BLaER1 (cell line): ENCODE measurements around the gene GIMAP4.
A peak's percentile ranks its signal among the peaks of the same experiment; 100 is the strongest.
"Not testable (repeated sequence)": the region's sequence is repeated elsewhere in the genome, so short reads cannot be mapped to it uniquely, and the experiment has no call there.

Experiments
- H3K27ac ChIP-seq: shearing (Covaris generic); formaldehyde crosslinking; 2 replicates; pipeline ENCODE4 v1.8.1; 2022
- H3K27me3 ChIP-seq: shearing (Covaris generic); formaldehyde crosslinking; 2 replicates; pipeline ENCODE4 v1.8.1; 2022
- H3K36me3 ChIP-seq: shearing (Covaris generic); formaldehyde crosslinking; 2 replicates; pipeline ENCODE4 v1.8.1; 2022
- H3K4me1 ChIP-seq: shearing (Covaris generic); formaldehyde crosslinking; 2 replicates; pipeline ENCODE4 v1.8.1; 2022
- H3K4me2 ChIP-seq: shearing (Covaris generic); formaldehyde crosslinking; 2 replicates; pipeline ENCODE4 v1.8.1; 2022
- H3K4me3 ChIP-seq: shearing (Covaris generic); formaldehyde crosslinking; 2 replicates; pipeline ENCODE4 v1.8.1; 2022
- H3K9ac ChIP-seq: shearing (Covaris generic); formaldehyde crosslinking; 2 replicates; pipeline ENCODE4 v1.8.1; 2022
- H3K9me3 ChIP-seq: shearing (Covaris generic); formaldehyde crosslinking; 2 replicates; pipeline ENCODE4 v1.8.1; 2022
- H4K20me1 ChIP-seq: shearing (Covaris generic); formaldehyde crosslinking; 2 replicates; pipeline ENCODE4 v1.8.1; 2022
- Cebpa-rat ChIP-seq: shearing (Covaris generic); IDR thresholded peaks from 2 replicates; pipeline ENCODE4 v1.8.1; 2022

Gene GIMAP4

GRCh38 chr7:150567169-150567568, at the start of gene GIMAP4:
TSS of gene GIMAP4 (plus strand) at chr7:150567390. CDS start at chr7:150569902, 2,512 bp downstream.
- no peaks in the 10 kb centered on the region for H3K27me3 ChIP-seq
- no peak within 1 kb of the TSS for H3K9ac ChIP-seq
- no peak for TF ChIP-seq Cebpa-rat
- no peaks in the 10 kb centered on the region for H3K9me3 ChIP-seq
- H3K36me3 ChIP-seq, result no peaks in the 10 kb centered on the region
- peaks cover 10% of the 10 kb centered on the region for H3K4me1 ChIP-seq
- no peak within 1 kb of the TSS for H3K27ac ChIP-seq
- H3K4me2 ChIP-seq, result peak within 1 kb of the TSS; percentile 56
- H3K4me3 ChIP-seq, result no peak within 1 kb of the TSS
- H4K20me1 ChIP-seq, result no peaks in the 10 kb centered on the region

GRCh38 chr7:150519310-150519709, 47.9 kb upstream of the GIMAP4 start:
- Histone ChIP-seq H3K9me3 (no peaks in the 10 kb centered on the region), H3K4me1 (no peaks in the 10 kb centered on the region), H3K9ac (no peak overlapping the region), H4K20me1 (no peaks in the 10 kb centered on the region), H3K4me3 (no peak overlapping the region), H3K4me2 (no peak overlapping the region), H3K27me3 (no peaks in the 10 kb centered on the region), H3K36me3 (no peaks in the 10 kb centered on the region), H3K27ac (no peak overlapping the region)
- TF ChIP-seq Cebpa-rat, result no peak

- H3K27me3 ChIP-seq, result no peaks in the 10 kb centered on the region
- H3K27ac ChIP-seq, result no peak overlapping the region
- TF ChIP-seq Cebpa-rat, result no peak
- H3K9ac ChIP-seq, result no peak overlapping the region
- H3K36me3 ChIP-seq, result no peaks in the 10 kb centered on the region
- no peaks in the 10 kb centered on the region for H3K9me3 ChIP-seq
- no peak overlapping the region for H3K4me3 ChIP-seq
- no peak overlapping the region for H3K4me2 ChIP-seq
- no peaks in the 10 kb centered on the region for H3K4me1 ChIP-seq
- no peaks in the 10 kb centered on the region for H4K20me1 ChIP-seq
Measured at GRCh38 chr7:150520145-150520544, 47.0 kb upstream of the GIMAP4 start.

GRCh38 chr7:150522931-150523330, 44.3 kb upstream of the GIMAP4 start:
- H3K27ac ChIP-seq, H3K4me1 ChIP-seq, H3K4me2 ChIP-seq, H3K36me3 ChIP-seq, H3K4me3 ChIP-seq, H4K20me1 ChIP-seq, H3K9ac ChIP-seq, H3K9me3 ChIP-seq, H3K27me3 ChIP-seq: not testable (repeated sequence)

- no peak overlapping the region for H3K27ac ChIP-seq
- H3K27me3 ChIP-seq, result no peaks in the 10 kb centered on the region
- H4K20me1 ChIP-seq, result no peaks in the 10 kb centered on the region
- no peak overlapping the region for H3K4me3 ChIP-seq
- H3K4me2 ChIP-seq, result no peak overlapping the region
- peaks cover 9% of the 10 kb centered on the region for H3K9me3 ChIP-seq
- H3K36me3 ChIP-seq, result no peaks in the 10 kb centered on the region
- no peaks in the 10 kb centered on the region for H3K4me1 ChIP-seq
- no peak for TF ChIP-seq Cebpa-rat
- no peak overlapping the region for H3K9ac ChIP-seq
Measured at GRCh38 chr7:150524018-150524417, 43.2 kb upstream of the GIMAP4 start.

GRCh38 chr7:150531704-150532103, 35.5 kb upstream of the GIMAP4 start:
- no peak for TF ChIP-seq Cebpa-rat

GRCh38 chr7:150538259-150538658, 28.9 kb upstream of the GIMAP4 start:
- Histone ChIP-seq H3K27ac (no peak overlapping the region), H3K27me3 (no peaks in the 10 kb centered on the region), H3K4me2 (no peak overlapping the region), H3K9me3 (peaks cover 81% of the 10 kb centered on the region), H3K9ac (no peak overlapping the region), H3K36me3 (no peaks in the 10 kb centered on the region), H3K4me1 (no peaks in the 10 kb centered on the region), H3K4me3 (no peak overlapping the region), H4K20me1 (no peaks in the 10 kb centered on the region)
- TF ChIP-seq Cebpa-rat, result no peak

More at GRCh38 chr7:150531704-150532103, 35.5 kb upstream of the GIMAP4 start:
- Histone ChIP-seq H3K9me3 (peaks cover 57% of the 10 kb centered on the region), H3K4me2 (no peak overlapping the region), H3K27me3 (no peaks in the 10 kb centered on the region), H3K36me3 (no peaks in the 10 kb centered on the region), H3K4me3 (no peak overlapping the region), H3K27ac (no peak overlapping the region), H3K4me1 (no peaks in the 10 kb centered on the region), H4K20me1 (no peaks in the 10 kb centered on the region), H3K9ac (no peak overlapping the region)

GRCh38 chr7:150553163-150553562, 14.0 kb upstream of the GIMAP4 start:
- no peak overlapping the region for H3K4me3 ChIP-seq
- peaks cover 37% of the 10 kb centered on the region for H3K9me3 ChIP-seq
- H3K36me3 ChIP-seq, result no peaks in the 10 kb centered on the region
- H3K4me1 ChIP-seq, result no peaks in the 10 kb centered on the region
- no peaks in the 10 kb centered on the region for H4K20me1 ChIP-seq
- no peaks in the 10 kb centered on the region for H3K27me3 ChIP-seq
- no peak for TF ChIP-seq Cebpa-rat
- H3K9ac ChIP-seq, result no peak overlapping the region
- no peak overlapping the region for H3K4me2 ChIP-seq
- no peak overlapping the region for H3K27ac ChIP-seq

- H4K20me1 ChIP-seq, result no peaks in the 10 kb centered on the region
- H3K27me3 ChIP-seq, result no peaks in the 10 kb centered on the region
- H3K4me1 ChIP-seq, result no peaks in the 10 kb centered on the region
- H3K4me2 ChIP-seq, result no peak overlapping the region
- no peak overlapping the region for H3K27ac ChIP-seq
- TF ChIP-seq Cebpa-rat, result no peak
- H3K36me3 ChIP-seq, result no peaks in the 10 kb centered on the region
- H3K9ac ChIP-seq, result no peak overlapping the region
- H3K9me3 ChIP-seq, result peaks cover 32% of the 10 kb centered on the region
- no peak overlapping the region for H3K4me3 ChIP-seq
Measured at GRCh38 chr7:150556521-150557138, 10.6 kb upstream of the GIMAP4 start.

- Histone ChIP-seq H4K20me1 (no peaks in the 10 kb centered on the region), H3K4me1 (no peaks in the 10 kb centered on the region), H3K27ac (no peak overlapping the region), H3K4me3 (no peak overlapping the region), H3K4me2 (no peak overlapping the region), H3K27me3 (no peaks in the 10 kb centered on the region), H3K36me3 (no peaks in the 10 kb centered on the region), H3K9ac (no peak overlapping the region), H3K9me3 (peaks cover 24% of the 10 kb centered on the region)
- no peak for TF ChIP-seq Cebpa-rat
Measured at GRCh38 chr7:150560486-150560885, 6.7 kb upstream of the GIMAP4 start.

- Histone ChIP-seq H3K9ac (no peak overlapping the region), H3K27ac (no peak overlapping the region), H3K4me3 (no peak overlapping the region), H3K9me3 (peaks cover 24% of the 10 kb centered on the region), H4K20me1 (no peaks in the 10 kb centered on the region), H3K4me2 (no peak overlapping the region), H3K27me3 (no peaks in the 10 kb centered on the region), H3K36me3 (no peaks in the 10 kb centered on the region), H3K4me1 (peaks cover 10% of the 10 kb centered on the region)
- no peak for TF ChIP-seq Cebpa-rat
Measured at GRCh38 chr7:150562919-150563318, 4.3 kb upstream of the GIMAP4 start.
